Measurements from ENCODE around the gene PPM1A.

DNA sequence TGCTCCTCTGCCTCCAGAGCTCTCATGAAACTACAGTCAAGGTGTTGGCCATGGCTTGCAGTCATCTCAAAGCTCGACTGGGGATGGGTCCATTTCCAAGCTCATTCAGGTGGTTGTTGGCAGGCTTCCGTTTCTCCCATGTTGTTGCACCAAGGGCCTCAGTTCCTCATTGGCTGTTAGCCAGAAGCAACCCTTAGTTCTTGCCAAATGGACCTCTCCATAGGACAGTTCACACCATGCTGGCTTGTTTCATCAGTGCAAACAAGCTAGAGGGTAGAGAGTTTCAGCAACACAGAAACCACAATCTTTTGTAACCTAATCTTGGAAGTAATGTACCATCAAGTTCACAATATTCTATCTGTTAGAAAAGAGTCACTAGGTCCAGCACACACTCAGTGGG is 22.7 kb upstream of the PPM1A start:
- TF ChIP-seq POLR2A (IDR thresholded peaks at IDR 0.05; ENCODE audit: low read length) (no peak), GATA1 (IDR thresholded peaks at IDR 0.05; ENCODE audit: low read depth, low read length) (no peak)
